ACHN (cell line): ENCODE measurements around the gene B3GNT4.
"Not testable (repeated sequence)": the region's sequence is repeated elsewhere in the genome, so short reads cannot be mapped to it uniquely, and the experiment has no call there.

ENCODE experiments used
- DNase-seq: peaks from one replicate; pipeline ENCODE4 v3.0.0-alpha.2; 2015
- in situ Hi-C: cut with HindIII; loops from 2 replicates; pipeline ENCODE4 v1.10.0; 2017; ENCODE audit warnings: low sequenced_read_pairs, low pct_ligation_motif_present, low pct_unique_long_range_greater_than_20kb

Gene B3GNT4

DNA sequence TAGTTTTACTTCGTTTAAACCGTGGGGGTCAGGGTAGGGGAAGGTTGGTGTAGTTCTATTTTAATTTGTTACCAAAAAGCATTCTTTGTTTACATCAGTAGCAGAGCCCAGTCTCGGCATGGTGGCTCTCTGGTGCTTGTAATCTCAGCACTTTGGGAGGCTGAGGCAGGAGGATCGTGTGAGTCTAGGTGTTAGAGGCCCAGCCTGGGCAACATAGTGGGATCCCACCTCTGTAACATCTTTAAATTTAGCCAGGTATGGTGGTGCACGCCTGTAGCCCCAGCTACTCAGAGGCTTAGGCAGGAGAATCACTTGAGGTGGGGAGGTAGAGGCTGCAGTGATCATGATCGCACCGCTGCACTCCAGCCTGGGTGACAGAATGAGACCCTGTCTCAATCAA lies 18.4 kb upstream of the B3GNT4 start:
- in situ Hi-C loops = no loop called here
- DNase-seq = no peak

- in situ Hi-C loops = no loop called here
- DNase-seq = no peak
Measured at GRCh38 chr12:122185494-122186082, 17.9 kb upstream of the B3GNT4 start.

GRCh38 chr12:122187466-122187865 lies 16.0 kb upstream of the B3GNT4 start:
- in situ Hi-C loops = no loop called here
- no peak for DNase-seq

- in situ Hi-C loops = no loop called here
- DNase-seq = no peak
Measured at GRCh38 chr12:122189626-122190475, 13.7 kb upstream of the B3GNT4 start.

GRCh38 chr12:122190842-122191668 lies 12.5 kb upstream of the B3GNT4 start:
- DNase-seq = peak; percentile 82
- in situ Hi-C loops = no loop called here

DNA sequence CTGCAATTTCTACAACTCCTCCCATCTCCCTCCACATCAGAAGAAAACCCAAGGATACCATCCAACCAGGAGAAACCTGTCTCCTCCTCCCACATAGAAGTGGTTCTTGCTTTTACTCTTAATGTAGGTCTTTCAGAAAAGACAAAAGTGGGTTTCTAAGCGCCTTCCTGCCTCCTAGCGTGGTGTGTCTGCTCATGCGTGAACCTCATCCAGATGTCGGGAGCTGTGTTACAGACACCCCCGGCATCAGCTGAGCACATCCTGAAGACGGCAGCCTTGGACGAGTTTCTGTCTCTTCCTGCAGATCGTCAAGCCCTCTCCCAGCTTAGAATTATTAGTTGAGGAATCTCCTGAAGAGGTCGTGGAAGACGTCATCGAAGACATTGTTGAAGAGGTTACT lies 11.1 kb upstream of the B3GNT4 start:
- in situ Hi-C loops = no loop called here
- DNase-seq = no peak

- in situ Hi-C loops = no loop called here
- no peak for DNase-seq
Measured at GRCh38 chr12:122194804-122195203, 8.7 kb upstream of the B3GNT4 start.

GRCh38 chr12:122195405-122195804 lies 8.1 kb upstream of the B3GNT4 start:
- DNase-seq = no peak
- in situ Hi-C loops = no loop called here

DNA sequence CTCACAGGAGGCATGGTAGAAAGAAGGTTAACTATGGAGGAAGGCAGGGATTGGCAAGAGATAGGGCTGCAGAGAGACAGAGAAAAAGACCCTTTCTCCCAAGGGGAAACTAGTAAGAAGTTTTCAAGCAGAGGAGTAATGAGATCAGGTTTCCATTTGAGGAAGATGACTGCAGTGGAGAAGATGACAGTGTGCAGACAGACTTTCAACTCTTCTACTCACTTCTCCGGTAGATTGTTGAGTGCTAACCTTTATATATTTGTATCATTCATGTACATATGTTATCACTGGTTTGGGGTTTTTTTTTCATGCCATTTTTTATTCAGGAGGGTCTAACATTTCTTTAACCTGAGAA lies 5.9 kb upstream of the B3GNT4 start:
- no peak for DNase-seq
- in situ Hi-C loops = no loop called here

- DNase-seq = no peak
- in situ Hi-C loops = no loop called here
Measured at GRCh38 chr12:122199484-122200355, 3.8 kb upstream of the B3GNT4 start.

DNA sequence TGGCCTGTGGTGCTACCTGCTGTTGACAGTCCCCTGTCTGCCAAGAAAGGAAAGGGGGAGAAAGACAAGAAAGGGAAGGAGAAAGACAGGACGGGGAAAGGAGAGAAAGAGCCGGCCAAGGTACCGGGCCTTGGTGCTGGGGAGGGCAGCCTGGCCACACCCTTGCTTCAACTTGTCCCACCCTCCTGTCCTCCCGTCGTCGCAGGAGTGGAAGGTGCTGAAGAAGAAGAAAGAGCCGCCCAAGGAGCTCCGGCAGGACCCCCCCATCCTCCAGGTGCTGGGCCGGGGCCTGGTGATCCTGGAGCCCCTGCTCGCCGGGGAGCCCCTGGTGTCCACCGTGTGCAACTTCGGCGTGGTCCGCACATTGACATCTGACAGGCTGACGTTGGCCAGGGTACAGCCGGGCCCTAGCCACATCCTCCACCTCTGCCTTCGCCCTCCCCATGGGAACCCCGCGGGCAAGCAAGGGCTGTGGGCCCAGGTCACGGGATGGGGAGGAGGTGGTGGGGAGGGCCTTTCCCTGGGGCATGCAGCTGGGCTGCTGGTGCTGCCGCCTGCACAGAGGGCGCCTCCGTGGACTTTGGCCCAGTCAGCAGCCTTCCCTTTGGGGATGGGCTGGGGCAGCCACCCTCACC lies 2.9 kb upstream of the B3GNT4 start:
- DNase-seq = no peak
- in situ Hi-C loops = no loop called here

- in situ Hi-C loops = no loop called here
- no peak for DNase-seq
Measured at GRCh38 chr12:122201381-122201780, 2.1 kb upstream of the B3GNT4 start.

DNA sequence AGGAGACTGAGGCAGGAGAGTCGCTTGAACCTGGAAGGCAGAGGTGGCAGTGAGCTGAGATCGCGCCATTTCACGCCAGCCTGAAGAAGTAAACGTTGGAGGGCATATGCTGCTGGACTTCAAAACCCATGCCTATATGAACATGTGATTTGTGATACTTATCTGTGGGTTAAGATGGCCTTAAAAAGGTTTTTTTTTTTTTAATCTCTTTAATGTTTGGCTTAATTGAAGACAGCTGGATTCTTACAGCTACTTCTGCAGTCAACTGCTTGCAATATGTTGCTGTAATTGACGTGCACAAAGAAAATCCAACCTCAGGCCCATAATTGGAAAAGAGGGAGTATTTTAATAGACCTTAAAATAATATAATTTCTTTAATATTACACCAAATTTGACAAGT lies 1.5 kb upstream of the B3GNT4 start:
- no peak for DNase-seq
- in situ Hi-C loops = no loop called here

- DNase-seq, in situ Hi-C loops: not testable (repeated sequence)
Measured at GRCh38 chr12:122202811-122203210, 698 bp upstream of the B3GNT4 start.

DNA sequence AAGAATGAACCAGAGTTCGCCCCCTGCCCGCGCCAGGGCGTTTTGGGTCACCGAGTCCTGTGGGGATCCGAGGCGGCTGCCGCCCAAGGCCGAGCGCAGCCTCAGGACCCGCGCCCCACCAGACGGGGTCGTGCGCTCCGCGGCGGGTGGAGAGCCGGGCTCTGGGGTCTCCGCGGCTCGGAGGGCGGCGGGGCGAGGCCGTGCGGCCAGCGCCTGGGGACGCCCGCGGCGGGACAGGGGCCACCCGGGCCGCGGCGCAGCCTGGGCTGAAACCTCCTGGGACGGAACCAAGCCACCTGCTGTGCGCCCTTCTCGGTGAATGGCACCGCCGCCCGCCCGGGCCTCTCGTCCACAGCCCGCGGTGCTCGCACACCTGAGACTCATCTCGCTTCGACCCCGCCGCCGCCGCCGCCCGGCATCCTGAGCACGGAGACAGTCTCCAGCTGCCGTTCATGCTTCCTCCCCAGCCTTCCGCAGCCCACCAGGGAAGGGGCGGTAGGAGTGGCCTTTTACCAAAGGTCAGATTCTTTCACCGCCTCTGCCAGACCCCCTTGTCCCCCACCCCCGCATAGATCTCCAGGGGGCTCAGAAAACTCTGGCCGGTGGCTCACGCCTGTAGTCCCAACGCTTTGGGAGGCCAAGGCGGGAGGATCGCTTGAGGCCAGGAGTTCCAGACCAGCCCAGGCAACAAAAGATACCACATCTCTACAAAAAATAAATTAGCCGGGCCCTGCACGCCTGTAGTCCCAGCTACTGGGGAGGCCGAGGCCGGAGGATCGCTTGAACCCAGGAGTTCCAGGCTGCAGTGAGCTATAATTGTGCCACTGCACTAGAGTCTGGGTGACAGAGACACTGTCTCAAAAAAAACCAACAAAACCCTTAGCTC lies 901 bp downstream of the B3GNT4 start:
- in situ Hi-C loops = no loop called here
- DNase-seq = no peak

- in situ Hi-C loops = no loop called here
- DNase-seq = no peak
Measured at GRCh38 chr12:122205053-122205925, 1.8 kb downstream of the B3GNT4 start.
